Measurements from ENCODE around the gene BMPR1B.
A peak's percentile ranks its signal among the peaks of the same experiment; 100 is the strongest.

Gene BMPR1B

GRCh38 chr4:94968493-94968892 is 210.7 kb downstream of the BMPR1B start:
- DNase-seq, result no peak

- DNase-seq, result no peak
Observed at GRCh38 chr4:94970650-94971049, 212.9 kb downstream of the BMPR1B start.

- peak; percentile 3 for DNase-seq
Observed at GRCh38 chr4:94974773-94975172, 217.0 kb downstream of the BMPR1B start.

GRCh38 chr4:94976371-94977011 is 218.7 kb downstream of the BMPR1B start:
- no peak for DNase-seq

- no peak for DNase-seq
Observed at GRCh38 chr4:94978904-94979303, 221.1 kb downstream of the BMPR1B start.

GRCh38 chr4:94979621-94980020 is 221.9 kb downstream of the BMPR1B start:
- no peak for DNase-seq

- DNase-seq, result peak; percentile 11
Observed at GRCh38 chr4:94995684-94996394, 238.1 kb downstream of the BMPR1B start.

- DNase-seq, result no peak
Observed at GRCh38 chr4:95000076-95000648, 242.4 kb downstream of the BMPR1B start.

GRCh38 chr4:95004912-95005311 is 247.2 kb downstream of the BMPR1B start:
- DNase-seq, result no peak

GRCh38 chr4:95007998-95008397 is 250.2 kb downstream of the BMPR1B start:
- no peak for DNase-seq

GRCh38 chr4:95013236-95013635 is 255.5 kb downstream of the BMPR1B start:
- no peak for DNase-seq

- DNase-seq, result no peak
Observed at GRCh38 chr4:95014068-95014467, 256.3 kb downstream of the BMPR1B start.

GRCh38 chr4:95017305-95018064 is 259.7 kb downstream of the BMPR1B start:
- no peak for DNase-seq

- DNase-seq, result peak; percentile 34
Observed at GRCh38 chr4:95018785-95019184, 261.0 kb downstream of the BMPR1B start.

GRCh38 chr4:95020521-95020920 is 262.8 kb downstream of the BMPR1B start:
- no peak for DNase-seq

- no peak for DNase-seq
Observed at GRCh38 chr4:95021099-95021498, 263.3 kb downstream of the BMPR1B start.

GRCh38 chr4:95023110-95023509 is 265.4 kb downstream of the BMPR1B start:
- no peak for DNase-seq

GRCh38 chr4:95027905-95028618 is 270.3 kb downstream of the BMPR1B start:
- peak; percentile 75 for DNase-seq

- DNase-seq, result no peak
Observed at GRCh38 chr4:95038791-95039190, 281.0 kb downstream of the BMPR1B start.

- DNase-seq, result no peak
Observed at GRCh38 chr4:95044324-95044837, 286.6 kb downstream of the BMPR1B start.

- no peak for DNase-seq
Observed at GRCh38 chr4:95045429-95045828, 287.7 kb downstream of the BMPR1B start.

- DNase-seq, result no peak
Observed at GRCh38 chr4:95048296-95048695, 290.5 kb downstream of the BMPR1B start.
